Activated CD4-positive, CD25-positive, alpha-beta regulatory T cell treated with anti-CD3 and anti-CD28 coated beads, Interleukin-2, amount 50 U/mL, for 72 hours (primary cell): ENCODE results near the gene ZNF878.
A peak's percentile ranks its signal among the peaks of the same experiment; 100 is the strongest.
"Not testable (repeated sequence)": the region's sequence is repeated elsewhere in the genome, so short reads cannot be mapped to it uniquely, and the experiment has no call there.

Experiments used
- DNase-seq: peaks from one replicate; pipeline ENCODE4 v3.0.0; 2021

ZNF878 gene

GRCh38 chr19:12052497-12053169, at the start of gene ZNF878:
TSS of gene ZNF878 (minus strand) at chr19:12052961. CDS start at chr19:12052801, 160 bp downstream.
- DNase-seq: peak; percentile 60

- DNase-seq: no peak
These were observed 45.3 kb upstream of the ZNF878 start for GRCh38 chr19:12098040-12098439.

GRCh38 chr19:12095111-12095790, 42.5 kb upstream of the ZNF878 start:
- no peak for DNase-seq

GRCh38 chr19:12093777-12094176, 41.0 kb upstream of the ZNF878 start:
- DNase-seq: no peak

DNA sequence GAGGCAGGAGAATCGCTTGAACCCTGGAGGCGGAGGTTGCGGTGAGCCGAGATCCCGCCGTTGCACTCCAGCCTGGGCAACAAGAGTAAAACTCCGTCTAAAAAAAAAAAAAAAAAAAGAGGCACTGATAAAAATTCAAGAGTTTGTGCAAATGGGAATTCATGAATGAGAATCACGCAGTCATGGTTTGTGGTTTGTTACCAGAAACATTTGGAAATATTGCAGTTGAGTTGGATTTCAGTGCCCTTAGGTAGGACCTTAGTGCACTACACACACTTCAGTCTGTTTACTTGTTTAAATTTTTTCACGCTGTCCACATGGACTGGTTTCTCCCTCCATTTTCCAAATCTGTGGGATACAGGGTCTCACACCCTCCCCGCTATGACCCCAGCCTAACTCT, 40.2 kb upstream of the ZNF878 start:
- no peak for DNase-seq

GRCh38 chr19:12092065-12092867, 39.5 kb upstream of the ZNF878 start:
- DNase-seq: peak; percentile 70

DNA sequence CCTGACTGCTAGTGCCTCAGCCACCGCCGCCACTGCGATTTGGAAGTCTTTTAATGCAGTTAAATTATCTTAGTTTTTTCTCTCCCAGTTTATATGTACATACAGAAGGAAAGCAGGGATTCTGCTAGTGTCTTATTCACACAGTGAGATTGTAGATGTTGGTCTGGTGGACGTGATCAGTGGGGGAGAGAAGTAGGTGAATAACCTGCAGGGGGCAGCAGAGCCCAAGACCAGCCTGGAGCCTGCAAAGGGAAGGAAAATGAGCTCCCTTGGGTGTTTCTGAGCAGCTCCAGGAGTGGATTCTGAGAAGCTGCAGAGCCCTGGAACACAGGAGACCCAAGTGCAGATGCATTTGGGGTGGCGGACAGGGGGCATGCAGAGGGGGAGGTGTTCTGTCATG, 38.0 kb upstream of the ZNF878 start:
- peak; percentile 70 for DNase-seq

- DNase-seq: no peak
These were observed 32.5 kb upstream of the ZNF878 start for GRCh38 chr19:12085074-12085818.

GRCh38 chr19:12083336-12083735, 30.6 kb upstream of the ZNF878 start:
- DNase-seq: not testable (repeated sequence)

GRCh38 chr19:12077375-12077774, 24.6 kb upstream of the ZNF878 start:
- DNase-seq: no peak

GRCh38 chr19:12076331-12076730, 23.6 kb upstream of the ZNF878 start:
- not testable (repeated sequence) for DNase-seq

GRCh38 chr19:12075538-12076139, 22.9 kb upstream of the ZNF878 start:
- no peak for DNase-seq

DNA sequence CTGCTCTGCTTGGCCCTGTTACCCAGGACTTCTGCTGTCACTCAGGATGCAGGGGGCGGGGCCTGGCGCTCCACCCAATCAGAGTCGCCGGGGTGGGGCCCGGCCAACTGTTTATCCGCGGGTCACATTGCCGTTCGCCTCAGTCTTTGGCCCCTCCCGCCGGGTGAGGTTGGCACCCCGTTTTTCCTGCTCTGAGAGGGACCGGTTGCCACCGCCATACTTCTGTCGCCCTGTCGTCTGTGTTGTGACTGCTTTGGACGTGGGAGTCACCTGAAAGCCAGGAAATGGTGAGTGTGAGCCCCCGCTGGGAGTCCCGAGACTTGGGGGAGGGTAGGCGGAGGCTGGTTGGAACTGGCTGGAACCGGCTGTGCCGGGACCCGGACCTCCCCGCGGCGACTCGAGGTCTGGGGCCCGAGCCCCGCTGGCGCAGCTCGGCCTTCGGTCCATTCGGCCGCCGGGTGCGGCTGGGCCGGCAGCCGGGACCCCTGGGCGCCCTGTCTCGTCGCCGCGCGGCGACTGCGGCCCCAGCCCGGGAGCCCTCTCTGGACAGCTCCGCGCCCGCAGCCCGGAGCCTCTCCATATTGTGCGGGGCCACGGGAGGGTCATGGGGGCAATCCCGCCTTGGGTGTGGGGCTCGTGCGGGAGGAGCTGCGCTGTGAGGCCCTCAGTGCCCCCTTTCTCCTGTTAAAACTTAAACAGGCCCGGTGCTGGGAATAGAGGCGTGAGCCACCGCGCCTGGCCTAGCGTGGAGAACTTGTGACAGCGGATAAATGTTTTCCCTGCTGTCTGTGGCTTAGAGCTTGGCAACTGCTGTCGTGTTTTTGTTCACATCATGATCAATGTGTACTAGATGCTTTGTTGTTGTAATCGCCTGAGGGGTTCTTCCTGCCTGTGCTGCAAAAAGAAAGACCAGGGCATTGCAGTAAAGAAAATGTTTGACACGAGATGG, 12.1 kb upstream of the ZNF878 start, which contains the start of gene ZNF844:
Gene ZNF844 (plus strand): TSS at position 142 of the 949 bp plus-strand sequence. CDS start 143 bp downstream, at position 285.
- peak; percentile 89 for DNase-seq

- no peak for DNase-seq
These were observed 3.0 kb upstream of the ZNF878 start for GRCh38 chr19:12055784-12056183.

DNA sequence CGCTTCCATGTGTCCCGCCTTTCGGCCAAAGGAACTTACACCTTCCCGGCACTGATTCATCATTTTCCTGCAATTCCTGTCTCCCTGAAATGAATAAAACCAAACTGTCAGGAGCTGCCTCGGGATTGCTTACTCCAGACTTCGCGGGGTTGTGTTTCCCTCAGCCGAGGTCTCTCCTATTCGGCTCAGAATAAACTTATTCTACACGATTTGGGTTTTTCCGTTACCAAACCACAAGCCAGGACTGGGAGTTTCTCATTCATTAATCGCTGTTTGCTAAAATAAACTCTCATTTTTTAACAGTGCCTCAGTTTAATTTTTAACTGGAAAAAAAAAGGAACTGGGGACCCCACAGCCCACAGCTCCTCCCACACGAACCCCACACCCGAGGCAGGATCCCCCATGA, 667 bp downstream of the ZNF878 start:
- DNase-seq: no peak

- DNase-seq: no peak
These were observed 4.9 kb downstream of the ZNF878 start for GRCh38 chr19:12047868-12048267.

DNA sequence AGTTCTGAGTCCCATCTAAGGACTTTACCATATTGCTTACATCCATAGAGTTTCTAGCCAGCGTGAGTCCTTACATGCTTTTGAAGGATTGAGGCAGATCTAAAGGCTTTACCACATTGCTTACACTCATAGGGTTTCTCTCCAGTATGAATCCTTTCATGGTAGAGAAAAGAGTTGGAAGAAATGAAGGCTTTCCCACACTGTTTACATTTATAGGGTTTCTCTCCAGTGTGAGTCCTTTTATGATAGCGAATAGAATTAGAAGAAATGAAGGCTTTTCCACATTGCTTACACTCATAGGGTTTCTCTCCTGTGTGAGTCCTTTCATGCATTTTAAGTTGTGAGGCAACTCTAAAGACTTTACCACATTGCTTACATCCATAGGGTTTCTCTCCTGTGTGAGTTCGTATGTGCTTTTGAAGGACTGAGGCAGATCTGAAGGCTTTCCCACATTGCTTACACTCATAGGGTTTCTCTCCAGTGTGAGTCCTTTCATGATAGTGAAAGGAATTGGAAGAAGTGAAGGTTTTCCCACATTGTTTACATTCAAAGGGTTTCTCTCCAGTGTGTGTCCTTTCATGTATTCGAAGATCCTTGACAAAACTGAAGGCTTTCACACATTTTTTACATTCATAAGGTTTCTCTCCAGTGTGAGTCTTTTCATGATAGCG, 8.9 kb downstream of the ZNF878 start:
- no peak for DNase-seq

GRCh38 chr19:12042893-12043292, 9.9 kb downstream of the ZNF878 start:
- DNase-seq: no peak

GRCh38 chr19:12035220-12036172, 17.3 kb downstream of the ZNF878 start, which contains the start of gene ZNF433:
TSS of gene ZNF433 (minus strand) at chr19:12035679. CDS start at chr19:12035539, 140 bp downstream.
- DNase-seq: peak; percentile 85
